Activated CD8-positive, alpha-beta T cell treated with anti-CD3 and anti-CD28 coated beads for 36 hours (primary cell): ENCODE results near the gene BMPR1A. TPM values are rescaled to one million over a fixed set of nuclear protein-coding genes. Genes with fewer than 3 reads are reported as not detected.

Experiments
- ATAC-seq: fragments of 200-7000 bp; cut with Tn5 transposase; one replicate; pipeline ENCODE4 v1.10.0; 2021; ENCODE audit warnings: mild to moderate bottlenecking, moderate library complexity
- CTCF ChIA-PET: fragments of 350-600 bp; sonication (Branson Sonifier 250); formaldehyde crosslinking; loops from one replicate; lab custom pipeline; 2021; ENCODE audit warnings: antibody characterized with exemption; lab: Charles Lee
- POLR2A ChIA-PET: fragments of 350-600 bp; sonication (Branson Sonifier 250); formaldehyde crosslinking; loops from one replicate; lab custom pipeline; 2021; ENCODE audit warnings: antibody characterized with exemption; lab: Charles Lee
- DNase-seq: peaks from one replicate; pipeline ENCODE4 v3.0.0-alpha.2; 2020
- H3K27ac Mint-ChIP-seq: one replicate; pipeline ENCODE4 v1.8.0; 2021; ENCODE audit warnings: mild to moderate bottlenecking, mixed read lengths
- H3K27me3 Mint-ChIP-seq: one replicate; pipeline ENCODE4 v1.8.0; 2021; ENCODE audit warnings: mixed read lengths
- H3K36me3 Mint-ChIP-seq: one replicate; pipeline ENCODE4 v1.8.0; 2021; ENCODE audit warnings: low read depth, mixed read lengths
- H3K4me1 Mint-ChIP-seq: one replicate; pipeline ENCODE4 v1.8.0; 2021; ENCODE audit warnings: low read depth, mixed read lengths
- H3K4me3 Mint-ChIP-seq: one replicate; pipeline ENCODE4 v1.8.0; 2021; ENCODE audit warnings: mild to moderate bottlenecking, moderate library complexity, mixed read lengths
- H3K9me3 Mint-ChIP-seq: one replicate; pipeline ENCODE4 v1.8.0; 2021; ENCODE audit warnings: mixed read lengths
- intact Hi-C: fragments of 100-400 bp; cut with micrococcal nuclease; formaldehyde crosslinking; loops from one replicate; pipeline ENCODE4 v1.10.0; 2022
- total RNA-seq, 2 experiments: library from RNA; stranded (reverse); gene quantifications; one replicate each; pipeline ENCODE4 v1.2.3, GENCODE V29; 2021
- TF ChIP-seq, protein P1 (sequence below): fragments of 200-600 bp; IDR thresholded peaks from one replicate; pipeline ENCODE4 v1.8.0; 2022; ENCODE audit warnings: antibody characterized with exemption, mild to moderate bottlenecking

The BMPR1A gene
- total RNA-seq, 2 experiments from 2014 or later, result 6.6 to 6.9 TPM

DNA sequence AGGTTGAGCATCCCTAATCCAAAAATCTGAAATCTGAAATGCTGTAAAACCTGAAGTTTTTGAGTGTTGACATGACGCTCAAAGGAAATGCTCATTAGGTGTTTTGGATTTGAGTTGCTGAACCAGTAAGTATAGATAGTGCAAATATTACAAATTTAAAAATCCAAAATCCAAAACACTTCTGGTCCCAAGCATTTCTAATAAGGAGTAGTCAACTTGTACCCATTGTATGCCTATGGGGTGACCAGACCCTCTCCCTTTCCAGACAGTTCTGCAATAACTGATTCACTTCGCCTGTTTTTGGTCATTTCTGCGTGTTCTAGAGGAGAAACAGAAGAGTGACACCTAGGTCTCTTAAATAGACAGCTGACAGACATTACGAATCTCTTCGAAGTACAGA, 110.7 kb downstream of the BMPR1A start:
- H3K9me3 Mint-ChIP-seq, result no peaks in the 10 kb centered on the region
- H3K36me3 Mint-ChIP-seq, result no peaks in the 10 kb centered on the region
- H3K4me1 Mint-ChIP-seq, result no peaks in the 10 kb centered on the region
- H3K27ac Mint-ChIP-seq, result no peak overlapping the region
- no peak overlapping the region for H3K4me3 Mint-ChIP-seq
- intact Hi-C loops, result no loop called here
- CTCF ChIA-PET, result no interaction called here
- TF ChIP-seq, protein P1, sequence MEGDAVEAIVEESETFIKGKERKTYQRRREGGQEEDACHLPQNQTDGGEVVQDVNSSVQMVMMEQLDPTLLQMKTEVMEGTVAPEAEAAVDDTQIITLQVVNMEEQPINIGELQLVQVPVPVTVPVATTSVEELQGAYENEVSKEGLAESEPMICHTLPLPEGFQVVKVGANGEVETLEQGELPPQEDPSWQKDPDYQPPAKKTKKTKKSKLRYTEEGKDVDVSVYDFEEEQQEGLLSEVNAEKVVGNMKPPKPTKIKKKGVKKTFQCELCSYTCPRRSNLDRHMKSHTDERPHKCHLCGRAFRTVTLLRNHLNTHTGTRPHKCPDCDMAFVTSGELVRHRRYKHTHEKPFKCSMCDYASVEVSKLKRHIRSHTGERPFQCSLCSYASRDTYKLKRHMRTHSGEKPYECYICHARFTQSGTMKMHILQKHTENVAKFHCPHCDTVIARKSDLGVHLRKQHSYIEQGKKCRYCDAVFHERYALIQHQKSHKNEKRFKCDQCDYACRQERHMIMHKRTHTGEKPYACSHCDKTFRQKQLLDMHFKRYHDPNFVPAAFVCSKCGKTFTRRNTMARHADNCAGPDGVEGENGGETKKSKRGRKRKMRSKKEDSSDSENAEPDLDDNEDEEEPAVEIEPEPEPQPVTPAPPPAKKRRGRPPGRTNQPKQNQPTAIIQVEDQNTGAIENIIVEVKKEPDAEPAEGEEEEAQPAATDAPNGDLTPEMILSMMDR, result no peak
- ATAC-seq, result no peak
- no peaks in the 10 kb centered on the region for H3K27me3 Mint-ChIP-seq
- no peak for DNase-seq
- POLR2A ChIA-PET, result no interaction called here

DNA sequence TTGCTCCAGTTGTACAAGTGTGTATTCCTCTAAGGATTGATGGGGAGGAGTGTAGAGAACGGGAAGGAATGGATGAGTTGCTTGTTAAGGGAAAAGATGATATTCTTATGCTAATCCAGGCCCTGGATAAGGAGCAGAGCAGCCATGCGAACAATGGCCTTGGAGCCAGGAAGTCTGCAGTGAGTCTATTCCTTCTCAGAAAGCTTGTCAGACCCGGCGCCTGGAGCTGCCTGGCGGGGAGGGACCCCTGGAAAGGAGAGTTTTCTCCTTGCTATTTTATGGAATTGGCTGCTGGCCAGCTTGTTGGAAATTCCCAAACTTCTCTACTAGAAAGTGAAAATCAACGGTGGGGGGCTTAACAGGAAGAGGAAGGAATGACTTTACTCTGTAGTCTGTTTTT, 111.9 kb downstream of the BMPR1A start:
- ATAC-seq (no peak), DNase-seq (no peak)
- intact Hi-C loops, result no loop called here
- Mint-ChIP-seq H3K9me3 (no peaks in the 10 kb centered on the region), H3K27me3 (no peaks in the 10 kb centered on the region), H3K4me1 (no peaks in the 10 kb centered on the region), H3K27ac (no peak overlapping the region), H3K36me3 (no peaks in the 10 kb centered on the region), H3K4me3 (no peak overlapping the region)
- ChIA-PET POLR2A (no interaction called here), CTCF (no interaction called here)
- TF ChIP-seq, protein P1, result no peak

DNA sequence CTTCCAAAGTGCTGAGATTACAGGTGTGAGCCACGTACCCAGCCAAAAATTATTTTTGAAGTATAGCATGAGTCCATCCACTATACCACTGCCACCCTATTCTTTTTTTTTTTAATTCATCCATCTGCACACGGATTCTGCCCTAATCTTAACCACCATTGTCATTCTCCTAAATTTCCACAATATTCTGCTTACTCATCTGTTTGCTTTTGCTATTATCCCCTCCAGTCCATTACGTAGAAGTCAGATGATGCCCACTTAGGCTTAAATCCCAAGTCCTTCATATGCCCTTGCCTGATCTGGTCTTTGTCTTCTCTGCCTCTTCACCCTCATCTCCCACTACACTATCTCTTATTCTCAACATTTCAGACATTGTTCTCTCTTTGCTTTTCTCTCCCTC, 114.3 kb downstream of the BMPR1A start:
- intact Hi-C loops, result no loop called here
- POLR2A ChIA-PET, result no interaction called here

DNA sequence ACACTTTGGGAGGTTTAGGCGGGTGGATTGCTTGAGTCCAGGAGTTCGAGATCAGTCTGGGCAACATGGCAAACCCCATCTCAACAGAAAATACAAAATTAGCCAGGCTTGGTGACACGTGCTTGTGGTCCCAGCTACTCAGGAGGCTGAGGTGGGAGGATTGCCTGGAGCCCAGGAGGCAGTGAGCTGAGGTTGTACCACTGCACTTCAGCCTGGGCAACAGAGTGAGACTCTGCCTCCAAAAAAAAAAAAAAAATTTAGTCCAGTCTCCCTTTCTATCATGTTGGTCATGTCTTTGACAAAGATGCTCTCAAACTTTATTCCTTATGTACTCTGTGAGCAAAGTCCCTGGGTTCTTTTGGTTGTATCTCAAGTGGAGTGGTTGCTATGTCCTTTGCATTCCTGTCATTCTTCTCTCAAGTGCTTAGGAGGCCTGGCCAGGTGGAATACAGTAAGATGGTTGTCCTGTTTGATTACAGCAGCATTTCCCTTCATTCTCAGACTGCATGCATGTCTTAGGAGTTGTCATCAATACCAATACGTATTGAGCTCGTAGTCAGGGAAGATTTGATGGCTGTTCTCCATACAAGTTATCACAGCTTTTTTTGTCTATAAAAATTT, 115.3 kb downstream of the BMPR1A start:
- ATAC-seq (no peak), DNase-seq (no peak)
- Mint-ChIP-seq H3K27me3 (no peaks in the 10 kb centered on the region), H3K27ac (no peak overlapping the region), H3K36me3 (no peaks in the 10 kb centered on the region), H3K9me3 (no peaks in the 10 kb centered on the region), H3K4me3 (no peak overlapping the region), H3K4me1 (no peaks in the 10 kb centered on the region)
- ChIA-PET CTCF (interaction anchor here (1.0 kb wide), 1 partner anchor 41 kb away, joined by 3 read pairs; no protein-coding TSS in a partner anchor), POLR2A (no interaction called here)
- intact Hi-C loops, result no loop called here
- TF ChIP-seq, protein P1, result no peak

More for the DNA sequence above, 114.3 kb downstream of the BMPR1A start:
- ATAC-seq, result no peak
- DNase-seq, result no peak
- no peaks in the 10 kb centered on the region for H3K4me1 Mint-ChIP-seq
- no peak overlapping the region for H3K27ac Mint-ChIP-seq
- H3K9me3 Mint-ChIP-seq, result no peaks in the 10 kb centered on the region
- no peaks in the 10 kb centered on the region for H3K36me3 Mint-ChIP-seq
- CTCF ChIA-PET, result no interaction called here
- H3K4me3 Mint-ChIP-seq, result no peak overlapping the region
- TF ChIP-seq, protein P1, result no peak
- H3K27me3 Mint-ChIP-seq, result no peaks in the 10 kb centered on the region

DNA sequence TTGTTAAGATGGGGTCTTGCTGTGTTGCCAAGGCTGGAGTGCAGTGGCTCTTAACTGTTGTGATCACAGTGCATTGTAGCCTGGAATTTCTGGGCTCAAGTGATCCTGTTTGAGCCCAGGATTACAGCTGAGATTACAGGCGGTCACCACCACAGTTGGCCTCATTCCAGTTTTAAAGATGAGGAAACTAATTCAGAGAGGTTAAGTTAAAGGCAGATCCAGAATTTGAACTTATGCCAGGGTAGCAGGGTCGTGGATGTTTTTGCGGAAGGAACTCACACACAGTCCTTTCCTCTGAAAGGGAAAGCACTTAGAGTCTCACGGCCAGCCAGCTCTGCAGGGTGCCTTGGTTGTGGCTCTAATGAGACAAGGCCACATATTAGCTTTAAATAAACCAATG, 116.3 kb downstream of the BMPR1A start:
- TF ChIP-seq, protein P1, result no peak

More for the DNA sequence above, 116.3 kb downstream of the BMPR1A start:
- no peak for DNase-seq
- no peak overlapping the region for H3K27ac Mint-ChIP-seq
- no peak overlapping the region for H3K4me3 Mint-ChIP-seq
- ChIA-PET POLR2A (no interaction called here), CTCF (no interaction called here)
- H3K27me3 Mint-ChIP-seq, result no peaks in the 10 kb centered on the region
- no peaks in the 10 kb centered on the region for H3K36me3 Mint-ChIP-seq
- ATAC-seq, result no peak
- intact Hi-C loops, result no loop called here
- no peaks in the 10 kb centered on the region for H3K4me1 Mint-ChIP-seq
- H3K9me3 Mint-ChIP-seq, result no peaks in the 10 kb centered on the region
